Common myeloid progenitor, CD34-positive (primary cell): Measurements from ENCODE around the gene CCNB1.
"Not testable (repeated sequence)": the region's sequence is repeated elsewhere in the genome, so short reads cannot be mapped to it uniquely, and the experiment has no call there.

Experiments
- CTCF ChIA-PET: fragments of 350-600 bp; sonication (Branson Sonifier 250); formaldehyde crosslinking; loops from one replicate; lab custom pipeline; 2021; ENCODE audit warnings: antibody characterized with exemption; lab: Charles Lee
- POLR2A ChIA-PET: fragments of 350-600 bp; sonication (Branson Sonifier 250); formaldehyde crosslinking; loops from one replicate; lab custom pipeline; 2021; ENCODE audit warnings: antibody characterized with exemption; lab: Charles Lee
- DNase-seq, 3 donors: peaks; one replicate each; pipeline versions ENCODE4 v3.0.0 to v3.0.0-alpha.2; 2013
- H3K27ac ChIP-seq, 2 experiments: 1 replicate in 1 of 2; 2 replicates in 1 of 2; pipeline ENCODE4 v1.7.0; 2013; ENCODE audit warnings: inconsistent platforms in 2 of 2, low read length in 2 of 2, mild to moderate bottlenecking in 2 of 2, low read depth in 1 of 2, moderate library complexity in 1 of 2; ENCODE audit not compliant: severe bottlenecking in 2 of 2, insufficient read depth in 1 of 2, poor library complexity in 1 of 2
- H3K27me3 ChIP-seq, 5 experiments: replicated peaks in 2 of 5; 1 replicate in 3 of 5; 2 replicates in 2 of 5; pipeline versions ENCODE4 v1.6.1 to v1.7.0; 2013; ENCODE audit warnings: low read length in 4 of 5, mild to moderate bottlenecking in 2 of 5, moderate library complexity in 2 of 5, inconsistent platforms in 1 of 5; ENCODE audit not compliant: insufficient read depth in 5 of 5, control insufficient read depth in 4 of 5
- H3K36me3 ChIP-seq, 4 experiments: 1 replicate in 2 of 4; 2 replicates in 2 of 4; pipeline versions ENCODE4 v1.6.1 to v1.7.0; 2013; ENCODE audit warnings: low read length in 3 of 4, control low read depth in 1 of 4, mild to moderate bottlenecking in 1 of 4; ENCODE audit not compliant: control insufficient read depth in 4 of 4, insufficient read depth in 4 of 4
- H3K4me1 ChIP-seq, 4 experiments: 1 replicate in 3 of 4; 2 replicates in 1 of 4; pipeline versions ENCODE4 v1.6.1 to v1.7.1; 2013; ENCODE audit warnings: low read length in 3 of 4, mild to moderate bottlenecking in 3 of 4, control low read depth in 1 of 4, inconsistent platforms in 1 of 4, moderate library complexity in 1 of 4; ENCODE audit not compliant: control insufficient read depth in 4 of 4, insufficient read depth in 4 of 4; ENCODE audit errors: control extremely low read depth in 1 of 4
- H3K4me3 ChIP-seq, 7 experiments: 1 replicate in 4 of 7; 2 replicates in 3 of 7; pipeline versions ENCODE4 v1.5.1 to v1.7.0; 2013; ENCODE audit warnings: mild to moderate bottlenecking in 7 of 7, low read length in 6 of 7, moderate library complexity in 6 of 7, inconsistent platforms in 2 of 7, low read depth in 2 of 7, control low read depth in 1 of 7; ENCODE audit not compliant: insufficient read depth in 4 of 7, control insufficient read depth in 1 of 7; ENCODE audit errors: extremely low read depth in 1 of 7
- H3K9me3 ChIP-seq, 5 experiments: 1 replicate in 4 of 5; 2 replicates in 1 of 5; pipeline versions ENCODE4 v1.6.1 to v1.7.1; 2013; ENCODE audit warnings: low read length in 4 of 5, mild to moderate bottlenecking in 2 of 5, inconsistent platforms in 1 of 5, low read depth in 1 of 5, moderate library complexity in 1 of 5; ENCODE audit not compliant: control insufficient read depth in 4 of 5, insufficient read depth in 2 of 5; ENCODE audit errors: control extremely low read depth in 1 of 5
- WGBS: methylation state at CpG from one replicate; pipeline ENCODE4 v1.1.5; 2013; ENCODE audit not compliant: insufficient coverage; 5-methylcytosine and 5-hydroxymethylcytosine counted together

CCNB1 gene

GRCh38 chr5:69137807-69138206 is 29.1 kb upstream of the CCNB1 start:
- POLR2A ChIA-PET: no interaction called here
- CTCF ChIA-PET: no interaction called here
- WGBS: 100% methylated on average over 2 of the region's 5 CpGs

GRCh38 chr5:69138766-69139165 is 28.2 kb upstream of the CCNB1 start:
- Histone ChIP-seq H3K4me1 (no peaks in the 10 kb centered on the region), H3K9me3 (no peaks in the 10 kb centered on the region), H3K27ac (no peak overlapping the region), H3K4me3 (no peak overlapping the region), H3K27me3 (no peaks in the 10 kb centered on the region), H3K36me3 (peaks cover 0 to 2% (median 0%) of the 10 kb centered on the region in 4 experiments)
- ChIA-PET POLR2A (no interaction called here), CTCF (interaction anchor here (0.7 to 1.0 kb wide), 2 partner anchors 18 to 114 kb away, joined by 3 read pairs; no protein-coding TSS in a partner anchor)
- DNase-seq: no peak
- no CpG with 5 or more reads among the region's 1 CpG for WGBS

More at GRCh38 chr5:69137807-69138206, 29.1 kb upstream of the CCNB1 start:
- Histone ChIP-seq H3K27ac (no peak overlapping the region), H3K36me3 (peaks cover 0 to 2% (median 0%) of the 10 kb centered on the region in 4 experiments), H3K9me3 (no peaks in the 10 kb centered on the region), H3K4me1 (no peaks in the 10 kb centered on the region), H3K27me3 (no peaks in the 10 kb centered on the region), H3K4me3 (no peak overlapping the region)
- no peak for DNase-seq

GRCh38 chr5:69140239-69140638 is 26.7 kb upstream of the CCNB1 start:
- H3K4me1 ChIP-seq, H3K4me3 ChIP-seq, H3K9me3 ChIP-seq, H3K27me3 ChIP-seq, H3K36me3 ChIP-seq, DNase-seq, POLR2A ChIA-PET, H3K27ac ChIP-seq: not testable (repeated sequence)
- CTCF ChIA-PET: interaction anchor here (0.8 kb wide), 1 partner anchor 27 kb away, joined by 3 read pairs; no protein-coding TSS in a partner anchor
- 92% methylated on average over 2 of the region's 4 CpGs for WGBS

- Histone ChIP-seq H3K27ac (no peak overlapping the region), H3K9me3 (no peaks in the 10 kb centered on the region), H3K36me3 (no peaks in the 10 kb centered on the region), H3K27me3 (no peaks in the 10 kb centered on the region), H3K4me1 (no peaks in the 10 kb centered on the region), H3K4me3 (no peak overlapping the region)
- ChIA-PET CTCF (interaction anchor here (0.8 kb wide), 1 partner anchor 27 kb away, joined by 3 read pairs; no protein-coding TSS in a partner anchor), POLR2A (no interaction called here)
- DNase-seq: no peak
- WGBS: no CpG with 5 or more reads among the region's 1 CpG
Observed at GRCh38 chr5:69140827-69141226, 26.1 kb upstream of the CCNB1 start.

- CTCF ChIA-PET, H3K27me3 ChIP-seq, H3K36me3 ChIP-seq, H3K27ac ChIP-seq, DNase-seq, POLR2A ChIA-PET, H3K9me3 ChIP-seq, H3K4me1 ChIP-seq, H3K4me3 ChIP-seq: not testable (repeated sequence)
- WGBS: 96% methylated on average over 3 of the region's 7 CpGs
Observed at GRCh38 chr5:69148576-69148975, 18.4 kb upstream of the CCNB1 start.

GRCh38 chr5:69148981-69149675 is 17.8 kb upstream of the CCNB1 start:
- H3K4me1 ChIP-seq: no peaks in the 10 kb centered on the region
- CTCF ChIA-PET: interaction anchor here (0.5 kb wide), 1 partner anchor 28 kb away, joined by 3 read pairs; no protein-coding TSS in a partner anchor
- H3K36me3 ChIP-seq: no peaks in the 10 kb centered on the region
- no peaks in the 10 kb centered on the region for H3K27me3 ChIP-seq
- no peak overlapping the region for H3K4me3 ChIP-seq
- no peak overlapping the region for H3K27ac ChIP-seq
- POLR2A ChIA-PET: no interaction called here
- no peak for DNase-seq
- 100% methylated on average over 1 of the region's 2 CpGs for WGBS
- no peaks in the 10 kb centered on the region for H3K9me3 ChIP-seq

GRCh38 chr5:69149676-69150010 is 17.3 kb upstream of the CCNB1 start:
- H3K27ac ChIP-seq: no peak overlapping the region
- ChIA-PET CTCF (no interaction called here), POLR2A (no interaction called here)
- no peaks in the 10 kb centered on the region for H3K27me3 ChIP-seq
- no peaks in the 10 kb centered on the region for H3K9me3 ChIP-seq
- H3K4me1 ChIP-seq: no peaks in the 10 kb centered on the region
- H3K36me3 ChIP-seq: no peaks in the 10 kb centered on the region
- no peak for DNase-seq
- H3K4me3 ChIP-seq: no peak overlapping the region
- WGBS: 96% methylated on average over 4 of the region's 5 CpGs
